Spleen (tissue), 11 donors: ENCODE results near the gene MLYCD. TPM values are rescaled to one million over a fixed set of nuclear protein-coding genes. Genes with fewer than 3 reads are reported as not detected.

Experiments
- DNase-seq: peaks from one replicate; pipeline ENCODE4 v3.0.0-alpha.2; 2020
- H3K27ac ChIP-seq, 8 donors: fragments of 200-600 bp; sonication (generic) in 7 of 8; 1 replicate in 4 of 8; 2 replicates in 4 of 8; pipeline versions ENCODE4 v1.5.0 to v1.8.0; 2016 to 2021; ENCODE audit warnings: inconsistent platforms in 4 of 8, mild to moderate bottlenecking in 4 of 8, moderate library complexity in 1 of 8
- H3K27me3 ChIP-seq, 7 donors: fragments of 200-600 bp; sonication (generic) in 6 of 7; replicated peaks in 1 of 7; 1 replicate in 4 of 7; 2 replicates in 3 of 7; pipeline versions ENCODE4 v1.5.0 to v1.8.0; 2016 to 2021; ENCODE audit warnings: inconsistent platforms in 3 of 7, mild to moderate bottlenecking in 1 of 7
- H3K36me3 ChIP-seq, 6 donors: fragments of 200-600 bp; sonication (generic) in 5 of 6; 1 replicate in 4 of 6; 2 replicates in 2 of 6; pipeline versions ENCODE4 v1.5.0 to v1.8.0; 2016 to 2021; ENCODE audit warnings: inconsistent platforms in 2 of 6
- H3K4me1 ChIP-seq, 6 donors: fragments of 200-600 bp; sonication (generic) in 5 of 6; 1 replicate in 3 of 6; 2 replicates in 3 of 6; pipeline versions ENCODE4 v1.5.0 to v1.8.0; 2016 to 2021; ENCODE audit warnings: inconsistent platforms in 3 of 6
- H3K4me3 ChIP-seq, 8 donors: fragments of 200-600 bp; sonication (generic) in 7 of 8; 1 replicate in 4 of 8; 2 replicates in 4 of 8; pipeline versions ENCODE4 v1.5.0 to v1.8.0; 2016 to 2021; ENCODE audit warnings: inconsistent platforms in 4 of 8, mild to moderate bottlenecking in 4 of 8, moderate library complexity in 2 of 8
- H3K9me3 ChIP-seq, 8 donors: fragments of 200-600 bp; sonication (generic) in 7 of 8; 1 replicate in 4 of 8; 2 replicates in 4 of 8; pipeline versions ENCODE4 v1.5.0 to v1.8.0; 2016 to 2021; ENCODE audit warnings: inconsistent platforms in 4 of 8
- CTCF ChIP-seq, 11 experiments: fragments of 200-600 bp in 7 of 11; fragments of 450-650 bp in 4 of 11; sonication (generic) in 4 of 11; IDR thresholded peaks in 8 of 11; conservative IDR thresholded peaks in 3 of 11; 1 replicate in 7 of 11; 2 replicates in 4 of 11; pipeline versions ENCODE4 v1.4.0 to v1.8.0; 2016 to 2021; ENCODE audit warnings: antibody characterized with exemption in 11 of 11, inconsistent platforms in 4 of 11, mild to moderate bottlenecking in 1 of 11
- POLR2A ChIP-seq, 3 donors: fragments of 450-650 bp; IDR thresholded peaks; one replicate each; pipeline ENCODE4 v1.5.1; 2017; ENCODE audit warnings: antibody characterized with exemption in 3 of 3, mild to moderate bottlenecking in 1 of 3
- POLR2AphosphoS5 ChIP-seq, 3 donors: sonication (generic); formaldehyde crosslinking; IDR thresholded peaks; one replicate each; pipeline ENCODE4 v1.5.1; 2017; ENCODE audit warnings: antibody characterized with exemption in 3 of 3
- WGBS, 5 donors: extraction: QIAGEN DNeasy Blood & Tissue Kit in 3 of 5; methylation state at CpG; one replicate each; pipeline versions ENCODE4 v1.1.5 to v1.1.7; 2013 to 2018; 5-methylcytosine and 5-hydroxymethylcytosine counted together
- intact Hi-C: fragments of 100-400 bp; cut with DNase I; formaldehyde crosslinking; loops from one replicate; pipeline ENCODE4 v1.15.0; 2023; ENCODE audit warnings: low total_unique reads
- polyA plus RNA-seq, 3 donors: library from polyadenylated mRNA; stranded (reverse); fragments of 200-250 nt; gene quantifications; one replicate each; pipeline ENCODE4 v1.2.1, GENCODE V29; 2013
- total RNA-seq, 7 donors: library from RNA; depleted of rRNA in 3 of 7; stranded (reverse); fragments of >200 nt in 3 of 7; fragmentation: NEBNext Ultra II Directional in 4 of 7; extraction: Animal tissue kit (Norgen Biotek cat#: 25700) in 4 of 7; gene quantifications; one replicate each; pipeline versions ENCODE4 v1.1.0 to v1.2.1, GENCODE V29; 2016 to 2021
- donor health status: healthy with polysubstance abuse.
- donor health status: DM: no; HTN: no; CAD: no; lungs with moderate emphysema.
- donor health status: DM: no; HTN: no; CAD: no.
- donor health status: Bipolar disorder and iron deficiency.
- donor health status: healthy.
- donor health status: DM: no; HTN: no; CAD: no.
- donor health status: DM: yes; HTN: yes; CAD: no.

The MLYCD gene
- total and polyA plus RNA-seq, 10 donors: 2.0 to 14.3 (median 9.9) TPM

- no peaks in the 10 kb centered on the region for H3K9me3 ChIP-seq
- H3K27me3 ChIP-seq: no peaks in the 10 kb centered on the region
- H3K4me3 ChIP-seq: no peak overlapping the region
- no peak overlapping the region for H3K27ac ChIP-seq
- H3K36me3 ChIP-seq: peaks cover 0 to 45% (median 1%) of the 10 kb centered on the region in 6 donors
- intact Hi-C loops: no loop called here
- WGBS, 5 donors: 60 to 75% (median 66%) methylated on average over 15 to 27 of the region's 27 CpGs
- no peak for DNase-seq
- peaks cover 0 to 24% (median 7%) of the 10 kb centered on the region in 6 donors for H3K4me1 ChIP-seq
- TF ChIP-seq POLR2A (IDR thresholded peaks at IDR 0.05) (no peak), CTCF (IDR thresholded peaks at IDR 0.05 in 8 of 11, conservative IDR thresholded peaks at IDR 0.05 in 3 of 11) (no peak), POLR2AphosphoS5 (IDR thresholded peaks at IDR 0.05) (no peak)
Measured at GRCh38 chr16:83925957-83926725, 27.2 kb downstream of the MLYCD start.

DNA sequence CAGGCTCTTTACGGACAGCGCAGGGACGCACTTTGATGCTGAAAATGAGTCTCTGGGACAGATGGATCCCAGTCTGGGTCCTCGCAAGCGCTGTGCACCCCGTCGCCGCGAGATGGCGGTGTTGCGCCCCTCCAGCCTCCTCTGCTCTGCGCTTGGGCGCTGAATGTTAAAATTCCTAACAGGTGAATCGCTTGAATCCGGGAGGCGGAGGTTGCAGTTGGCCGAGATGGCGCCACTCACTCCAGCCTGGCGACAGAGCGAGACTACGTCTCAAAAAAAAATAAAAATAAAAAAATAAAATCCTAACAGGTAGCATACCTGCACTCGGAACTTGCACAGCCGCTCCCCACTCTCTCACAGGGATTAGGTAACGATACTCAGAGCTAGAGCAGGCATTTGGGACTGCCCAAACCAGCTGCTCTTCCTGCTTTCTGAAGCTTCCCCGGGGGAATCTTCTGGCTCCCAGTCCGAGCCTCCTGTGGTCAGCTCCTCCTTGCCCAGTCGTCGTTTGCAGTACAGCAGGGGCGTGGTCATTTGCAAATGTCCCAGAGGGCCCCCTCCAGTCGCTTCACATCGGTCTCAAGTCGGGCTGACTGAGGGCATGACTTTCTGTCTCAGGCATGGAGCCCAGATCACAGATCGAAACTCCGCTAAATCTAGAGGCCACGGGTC, 27.9 kb downstream of the MLYCD start:
- peaks cover 0 to 38% (median 1%) of the 10 kb centered on the region in 6 donors for H3K36me3 ChIP-seq
- no peak overlapping the region for H3K27ac ChIP-seq
- no peak overlapping the region for H3K4me3 ChIP-seq
- H3K27me3 ChIP-seq: no peaks in the 10 kb centered on the region
- H3K4me1 ChIP-seq: peaks cover 0 to 25% (median 7%) of the 10 kb centered on the region in 6 donors
- H3K9me3 ChIP-seq: no peaks in the 10 kb centered on the region
- WGBS, 5 donors: 32 to 43% (median 35%) methylated on average over 35 of the region's 35 CpGs
- TF ChIP-seq POLR2AphosphoS5 (IDR thresholded peaks at IDR 0.05): peak; percentile 31 to 53 (median 48)
- no peak for TF ChIP-seq POLR2A (IDR thresholded peaks at IDR 0.05)
- peak in 10 of 11 experiments; percentile 56 to 98 (median 94) for TF ChIP-seq CTCF (IDR thresholded peaks at IDR 0.05 in 8 of 11, conservative IDR thresholded peaks at IDR 0.05 in 3 of 11)
- DNase-seq: peak; percentile 91
- intact Hi-C loops: no loop called here

DNA sequence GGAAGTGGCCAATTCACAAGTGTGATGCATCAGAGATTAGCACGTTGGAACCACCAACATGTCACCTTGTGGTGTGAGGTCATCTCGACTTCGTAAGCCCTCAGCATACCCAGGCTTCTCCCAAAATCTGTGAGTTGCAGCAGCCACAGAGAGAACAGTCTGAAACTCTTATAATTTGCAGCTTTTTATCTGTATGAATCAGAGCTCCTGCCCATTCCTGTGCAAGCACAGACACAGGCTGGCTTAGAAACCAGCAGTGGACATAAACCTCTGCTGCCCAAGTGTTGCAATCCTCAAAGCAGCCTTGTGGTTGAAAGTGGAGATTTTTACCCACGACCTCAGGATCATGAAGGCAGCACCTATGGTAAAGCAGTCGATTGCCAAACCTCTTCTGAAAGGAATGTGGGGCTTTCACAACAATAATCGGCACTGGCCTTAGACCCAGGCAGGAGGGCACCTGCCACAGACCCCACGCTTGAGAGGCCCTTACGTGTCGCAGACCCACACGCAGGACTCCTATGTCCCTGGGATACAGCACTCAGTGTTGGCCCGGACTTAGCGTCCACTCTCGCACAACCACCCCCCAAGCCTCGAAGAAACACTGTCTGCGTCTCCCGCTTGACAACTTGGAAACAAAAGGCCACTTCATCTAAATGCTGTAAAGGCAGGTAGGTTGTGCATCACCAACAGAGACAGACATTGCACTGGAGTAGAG, 29.6 kb downstream of the MLYCD start:
- WGBS, 5 donors: 83 to 92% (median 90%) methylated on average over 16 of the region's 16 CpGs
- H3K9me3 ChIP-seq: no peaks in the 10 kb centered on the region
- TF ChIP-seq POLR2AphosphoS5 (IDR thresholded peaks at IDR 0.05): no peak
- no peak for TF ChIP-seq POLR2A (IDR thresholded peaks at IDR 0.05)
- TF ChIP-seq CTCF (IDR thresholded peaks at IDR 0.05 in 8 of 11, conservative IDR thresholded peaks at IDR 0.05 in 3 of 11): no peak
- no peak overlapping the region for H3K4me3 ChIP-seq
- H3K4me1 ChIP-seq: peaks cover 0 to 25% (median 7%) of the 10 kb centered on the region in 6 donors
- peaks cover 0 to 30% (median 1%) of the 10 kb centered on the region in 6 donors for H3K36me3 ChIP-seq
- intact Hi-C loops: no loop called here
- no peak for DNase-seq
- H3K27ac ChIP-seq: no peak overlapping the region
- no peaks in the 10 kb centered on the region for H3K27me3 ChIP-seq
